ENCODE measurements around the gene TGFB1I1.
"Not testable (repeated sequence)": the region's sequence is repeated elsewhere in the genome, so short reads cannot be mapped to it uniquely, and the experiment has no call there.

TGFB1I1 gene

DNA sequence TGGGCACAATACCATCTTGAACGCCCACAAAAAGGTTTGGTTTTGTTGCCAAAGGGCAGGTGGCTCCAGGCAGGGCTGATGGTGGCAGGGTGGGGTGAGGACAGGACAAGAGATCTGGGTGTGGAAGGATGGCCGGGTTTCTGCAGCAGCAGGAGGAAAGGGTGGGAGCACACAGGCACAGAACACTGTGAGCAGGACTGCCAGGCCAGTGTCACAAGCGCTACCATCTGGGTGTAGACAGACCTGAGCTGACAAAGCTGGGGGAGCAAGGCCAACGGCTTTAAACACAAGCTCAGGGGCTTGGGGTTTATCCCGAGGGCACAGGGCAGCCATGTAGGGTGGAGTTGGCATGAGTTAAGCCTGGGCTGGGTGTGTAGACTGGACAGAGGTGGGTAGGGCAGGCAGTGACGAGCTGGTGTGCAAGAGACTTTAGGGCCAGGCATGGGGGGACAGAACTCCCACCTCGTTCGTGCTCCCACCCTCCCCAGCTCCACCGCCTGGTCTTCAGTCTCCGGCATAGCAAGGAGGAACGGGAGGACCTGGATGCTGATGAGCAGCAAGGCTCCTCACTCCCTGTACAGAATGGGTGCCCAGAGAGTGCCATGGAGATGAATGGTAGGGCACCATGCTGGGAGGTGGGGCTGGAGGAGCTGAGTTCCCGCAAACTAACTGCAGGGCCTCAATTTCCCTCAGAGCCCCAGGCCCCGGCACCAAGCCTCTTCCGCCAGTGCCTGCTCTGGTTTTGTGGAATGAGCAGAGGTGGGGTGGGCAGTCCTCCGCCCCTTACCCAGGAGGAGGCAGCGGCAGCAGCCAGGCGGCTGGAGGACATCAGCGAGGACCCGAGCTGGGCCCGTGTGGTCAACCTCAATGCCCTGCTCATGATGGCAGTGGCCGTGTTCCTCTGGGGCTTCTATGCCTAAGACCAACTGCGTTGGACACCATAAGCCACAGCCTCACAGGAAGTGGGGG, 17.9 kb downstream of the TGFB1I1 start:
- no peak for DNase-seq

DNA sequence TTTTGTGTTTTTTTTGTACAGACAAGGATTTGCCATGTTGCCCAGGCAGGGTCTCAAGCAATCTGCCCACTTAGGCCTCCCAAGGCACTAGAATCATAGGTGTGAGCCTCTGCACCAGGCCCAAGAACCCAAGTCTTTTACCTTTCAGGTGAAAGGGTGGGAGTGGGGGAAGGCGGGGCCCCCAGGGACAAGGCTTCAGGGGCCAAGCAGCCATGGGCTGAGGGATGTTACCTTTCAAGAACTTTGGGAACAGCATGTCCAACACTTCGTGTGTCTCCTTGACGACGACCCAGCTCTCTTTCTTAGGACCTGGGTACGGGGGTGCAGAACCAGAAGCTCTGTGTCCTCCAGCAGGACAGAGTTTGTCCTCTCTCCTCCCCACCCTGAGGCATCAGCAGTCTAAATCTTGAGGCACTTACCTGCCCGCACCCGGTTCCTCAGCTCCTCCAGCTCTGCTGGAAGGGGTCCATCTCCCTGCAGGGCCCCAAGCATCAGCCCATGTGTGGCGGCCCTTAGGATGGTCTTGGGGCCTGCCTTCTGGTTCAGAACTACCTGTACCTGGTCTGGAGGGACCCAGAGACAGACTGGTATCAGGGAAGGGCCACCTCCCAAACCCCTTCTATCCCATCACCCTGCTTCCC, 19.9 kb downstream of the TGFB1I1 start:
- DNase-seq = no peak

DNA sequence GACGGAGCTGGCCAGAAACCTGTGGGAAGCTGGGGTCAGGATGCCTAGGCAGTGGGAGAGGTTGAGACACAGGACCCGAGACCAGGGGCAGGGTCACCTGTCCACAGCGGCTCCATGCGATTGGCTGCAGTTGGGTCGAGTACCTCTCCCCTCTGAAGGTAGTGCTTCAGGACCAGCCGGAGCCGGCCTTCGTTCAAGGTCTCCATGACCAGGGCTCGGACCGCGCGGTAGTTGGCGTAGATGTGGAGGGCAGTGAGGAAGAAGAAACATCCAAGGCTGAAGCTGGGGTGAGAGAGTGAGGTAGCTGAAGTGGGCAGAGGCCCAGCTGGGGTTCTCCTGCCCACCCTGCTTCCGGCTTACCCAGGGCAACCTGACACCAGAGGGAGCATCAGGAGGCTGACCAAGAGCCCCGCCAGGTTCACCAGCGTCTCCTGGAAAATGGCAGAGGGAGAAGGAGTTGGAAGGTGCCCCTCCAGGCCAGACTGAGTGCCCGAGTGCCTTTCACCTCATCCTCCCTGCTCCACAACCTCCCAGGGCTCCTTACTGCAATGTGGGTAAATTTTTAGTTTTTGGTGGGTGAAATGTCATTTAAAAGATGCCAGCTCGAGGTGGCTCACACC, 21.7 kb downstream of the TGFB1I1 start:
- no peak for DNase-seq

DNA sequence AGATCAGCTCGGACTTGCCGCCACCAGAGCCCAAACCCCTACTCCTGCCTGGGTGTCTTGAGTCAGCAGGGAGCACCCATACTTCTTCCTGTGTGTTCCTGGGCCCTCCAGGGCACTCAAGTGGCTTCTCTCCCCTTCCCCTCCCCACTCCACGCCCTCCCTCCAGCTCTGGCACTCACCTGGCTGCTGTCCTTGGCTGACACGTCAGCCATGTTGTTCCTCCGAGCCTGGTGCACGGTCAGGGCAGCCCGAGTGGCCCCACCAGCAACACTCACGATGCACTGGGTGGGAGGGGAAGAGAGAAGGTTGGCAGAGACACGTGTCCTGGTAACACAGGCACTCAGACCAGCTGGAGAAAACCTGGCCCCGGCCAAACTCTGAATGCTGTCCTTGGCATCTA, 24.7 kb downstream of the TGFB1I1 start:
- no peak for DNase-seq

DNA sequence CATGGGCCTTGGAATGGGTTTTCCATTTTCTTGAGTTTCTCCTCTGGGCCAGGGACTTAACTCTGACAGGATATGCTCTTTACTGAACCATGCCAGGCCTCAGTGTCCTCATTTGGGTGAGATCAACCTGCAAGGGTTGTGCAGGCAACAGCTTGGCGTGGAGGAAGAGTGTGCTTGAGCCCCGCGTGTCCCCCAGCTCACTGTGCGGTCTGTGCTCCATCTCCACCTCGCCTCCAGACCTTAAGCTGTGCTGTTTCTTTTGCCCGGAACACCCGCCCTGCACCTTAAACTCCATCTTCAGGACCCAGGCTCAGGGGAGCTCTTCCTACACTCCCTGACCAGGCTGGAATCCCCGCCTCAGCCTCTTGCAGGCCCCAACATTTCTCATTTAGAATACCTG, 26.5 kb downstream of the TGFB1I1 start:
- no peak for DNase-seq

DNA sequence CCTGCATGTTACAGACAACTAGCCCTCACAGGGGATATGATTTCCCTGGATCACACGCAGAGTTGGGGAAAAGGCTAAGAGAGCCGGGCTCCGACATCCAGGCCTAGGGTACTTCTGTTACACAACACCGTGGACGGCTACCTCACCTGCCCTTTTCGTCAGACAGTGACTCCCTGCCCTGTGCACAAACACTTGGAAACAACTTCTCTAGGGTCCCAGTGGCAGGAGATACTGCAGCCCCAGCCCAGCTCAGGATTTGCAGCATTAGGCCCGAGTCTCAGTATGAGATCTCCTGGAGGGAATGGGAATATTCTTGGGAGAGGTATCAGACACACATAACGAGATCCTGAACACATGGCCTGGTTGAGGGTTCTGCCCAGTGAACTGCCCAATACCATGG, 28.0 kb downstream of the TGFB1I1 start:
- DNase-seq = no peak

DNA sequence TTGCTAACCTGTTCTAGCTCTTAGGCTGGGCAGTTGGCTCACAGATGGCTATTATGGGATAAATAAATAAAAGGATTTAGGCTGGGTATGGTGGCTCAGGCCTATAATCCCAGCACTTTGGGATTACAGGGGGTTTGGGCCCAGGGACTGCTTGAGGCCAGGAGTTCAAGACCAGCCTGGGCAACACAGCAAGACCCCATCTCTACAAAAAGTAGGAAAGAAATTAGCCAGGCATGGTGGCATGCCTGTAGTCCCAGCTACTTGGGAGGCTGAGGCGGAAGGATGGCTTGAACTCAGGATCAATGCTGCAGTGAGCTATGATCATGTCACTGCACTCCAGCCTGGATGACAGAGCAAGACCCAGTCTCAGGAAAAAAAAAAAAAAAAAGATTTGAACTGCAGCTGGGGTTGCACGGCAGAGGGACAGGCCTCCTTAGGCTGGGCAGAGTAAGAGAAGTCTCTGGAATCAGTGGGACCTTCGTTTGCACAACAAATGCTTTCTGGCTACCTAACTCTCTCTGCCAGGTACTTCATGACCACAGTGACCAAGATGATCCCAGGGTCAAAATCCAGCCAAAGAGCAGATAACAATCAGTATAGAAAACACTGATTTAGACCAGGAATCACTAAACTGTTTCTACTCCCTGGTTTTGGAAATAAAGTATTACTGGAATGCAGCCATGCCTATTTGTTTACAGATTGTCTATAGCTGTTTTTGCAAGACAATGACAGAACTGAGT, 29.4 kb downstream of the TGFB1I1 start:
- DNase-seq = no peak

DNA sequence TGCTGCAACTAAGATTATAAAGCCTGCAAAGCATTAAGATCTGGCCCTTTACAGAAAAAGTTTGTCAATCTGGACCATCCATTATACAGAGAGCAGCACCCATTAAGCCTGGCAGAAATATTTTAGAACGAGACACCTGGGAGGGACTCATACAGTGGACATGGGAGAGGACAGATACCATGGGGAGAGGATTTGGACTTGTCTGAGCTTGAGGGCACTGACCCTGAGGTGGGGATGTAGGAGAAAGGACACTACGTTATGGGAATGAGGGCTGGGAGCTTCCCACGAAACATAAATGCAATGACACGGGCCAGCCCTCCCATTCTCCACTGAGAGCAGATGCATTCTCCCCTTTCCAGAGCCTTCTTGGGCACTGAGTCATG, 30.0 kb downstream of the TGFB1I1 start:
- no peak for DNase-seq

DNA sequence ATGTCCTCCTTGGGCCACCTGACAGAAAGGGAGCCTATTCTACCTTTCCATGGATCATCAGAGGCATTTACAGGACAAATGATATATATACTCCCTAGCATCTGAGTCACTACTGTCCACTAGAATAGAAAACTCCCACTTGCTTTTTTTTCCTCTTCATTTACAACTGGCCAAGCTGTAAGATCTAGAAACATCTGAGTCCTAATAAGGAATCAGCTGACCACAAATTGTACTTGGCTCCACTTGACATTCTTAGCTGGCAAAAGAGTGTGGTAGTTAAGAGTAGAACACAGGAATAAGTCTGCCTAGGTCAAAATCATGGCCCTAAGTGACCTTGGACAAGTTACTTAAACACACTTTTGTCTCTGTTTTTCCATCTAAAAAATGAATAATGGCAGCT, 31.0 kb downstream of the TGFB1I1 start:
- no peak for DNase-seq

DNA sequence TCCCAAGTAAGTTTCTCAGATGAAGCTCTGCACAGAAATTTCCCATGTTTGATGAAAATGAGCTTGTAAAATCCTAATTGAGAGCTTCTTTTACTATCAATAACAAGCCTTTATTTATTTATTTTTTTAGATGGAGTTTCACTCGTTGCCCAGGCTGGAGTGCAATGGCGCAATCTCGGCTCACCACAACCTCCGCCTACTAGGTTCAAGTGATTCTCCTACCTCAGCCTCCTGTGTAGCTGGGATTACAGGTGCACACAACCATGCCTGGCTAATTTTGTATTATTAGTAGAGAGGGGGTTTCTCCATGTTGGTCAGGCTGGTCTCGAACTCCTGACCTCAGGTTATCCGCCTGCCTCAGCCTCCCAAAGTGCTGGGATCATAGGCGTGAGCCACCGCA, 31.6 kb downstream of the TGFB1I1 start:
- not testable (repeated sequence) for DNase-seq

DNA sequence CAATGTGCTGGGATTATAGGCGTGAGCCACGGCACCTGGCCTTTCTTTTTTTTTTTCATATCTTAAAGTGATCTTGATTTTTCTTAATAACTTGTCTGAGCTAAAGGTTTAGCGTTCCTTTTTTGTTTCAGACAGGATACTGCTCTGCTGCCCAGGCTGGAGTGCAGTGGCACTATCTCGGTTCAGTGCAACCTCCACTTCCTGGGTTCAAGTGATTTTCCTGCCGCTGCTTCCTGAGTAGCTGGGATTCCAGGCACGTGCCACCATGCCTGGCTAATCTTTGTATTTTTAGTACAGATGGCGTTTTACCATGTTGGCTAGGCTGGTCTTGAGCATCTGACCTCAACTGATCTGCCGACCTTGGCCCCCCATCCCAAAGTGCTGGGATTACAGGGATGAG, 32.2 kb downstream of the TGFB1I1 start:
- no peak for DNase-seq

DNA sequence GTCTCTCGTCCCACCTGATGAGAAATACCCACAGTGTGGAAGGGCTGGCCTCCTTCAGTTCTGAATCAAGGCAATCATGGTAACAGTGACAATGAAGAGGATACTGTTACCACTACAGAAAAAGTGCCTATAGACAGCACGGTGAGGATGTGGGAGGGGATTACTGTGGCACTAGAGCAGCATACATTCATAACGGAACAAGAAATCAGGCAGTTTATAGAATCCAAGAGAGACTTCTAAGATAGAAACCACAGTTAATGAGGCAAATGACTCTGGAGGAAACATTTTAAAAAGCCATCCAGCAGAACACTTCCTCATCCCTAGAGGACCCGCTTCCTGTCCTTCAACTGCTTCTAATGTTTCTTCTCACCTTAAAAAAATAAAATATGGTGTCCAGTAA, 33.5 kb downstream of the TGFB1I1 start:
- DNase-seq = peak; percentile 83

DNA sequence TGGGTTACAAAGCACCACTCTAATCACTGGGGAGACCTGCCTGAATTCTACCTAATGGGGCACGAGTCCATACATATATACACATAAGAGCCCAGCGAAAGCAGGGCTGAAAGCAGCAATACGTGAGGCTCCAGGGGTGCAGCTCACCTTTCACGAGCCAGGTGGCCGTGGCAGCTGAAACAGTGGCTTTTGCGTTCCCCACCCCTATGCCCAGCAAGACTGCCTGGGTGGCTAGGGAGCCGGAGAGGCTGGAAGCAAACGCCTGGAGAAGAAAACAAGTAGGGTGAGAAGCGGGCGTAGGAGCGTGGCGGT, 35.6 kb downstream of the TGFB1I1 start:
- peak; percentile 6 for DNase-seq

DNA sequence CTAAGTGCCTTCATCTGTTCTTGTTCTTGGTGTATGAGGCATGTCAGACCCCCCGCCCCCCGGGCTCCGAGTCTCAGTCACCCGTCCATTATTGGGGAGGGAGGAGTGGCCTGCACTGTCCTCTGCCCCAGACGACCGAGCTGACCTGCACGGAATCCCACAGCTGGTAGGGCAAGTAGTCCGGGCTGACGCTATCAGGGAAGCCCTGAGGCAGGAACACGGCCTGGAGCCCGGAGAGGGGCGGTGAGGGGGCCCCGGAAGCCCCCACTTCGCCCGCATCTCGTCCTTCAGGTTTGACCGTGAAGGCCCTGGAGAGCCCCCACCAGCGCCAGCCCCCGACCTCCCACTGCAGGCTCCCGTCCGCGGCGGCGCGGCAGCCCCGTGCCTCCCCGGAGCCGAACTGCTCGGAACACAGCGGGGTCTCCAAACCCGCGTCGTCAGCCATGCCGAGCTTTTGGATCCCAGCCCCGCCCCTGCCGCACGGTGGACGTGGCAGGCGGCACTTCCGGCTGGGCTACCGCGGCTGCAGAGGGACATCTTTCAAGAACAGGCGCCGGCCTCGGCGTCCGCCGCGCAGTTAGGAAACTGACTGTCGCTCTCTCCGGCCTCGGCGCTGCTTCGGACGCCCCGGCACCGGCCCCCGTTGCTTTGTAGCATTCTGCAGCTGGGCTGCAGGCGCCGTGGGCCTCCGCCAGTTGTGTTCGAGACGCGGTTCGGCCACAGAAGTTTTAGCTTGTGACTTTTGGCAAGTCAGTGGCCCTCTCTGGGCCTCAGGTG, 36.2 kb downstream of the TGFB1I1 start, which contains the start of gene RUSF1:
Gene RUSF1 (minus strand): TSS at position 463 of the 777 bp plus-strand sequence. CDS start 18 bp downstream, at position 445.
- peak; percentile 89 for DNase-seq

DNA sequence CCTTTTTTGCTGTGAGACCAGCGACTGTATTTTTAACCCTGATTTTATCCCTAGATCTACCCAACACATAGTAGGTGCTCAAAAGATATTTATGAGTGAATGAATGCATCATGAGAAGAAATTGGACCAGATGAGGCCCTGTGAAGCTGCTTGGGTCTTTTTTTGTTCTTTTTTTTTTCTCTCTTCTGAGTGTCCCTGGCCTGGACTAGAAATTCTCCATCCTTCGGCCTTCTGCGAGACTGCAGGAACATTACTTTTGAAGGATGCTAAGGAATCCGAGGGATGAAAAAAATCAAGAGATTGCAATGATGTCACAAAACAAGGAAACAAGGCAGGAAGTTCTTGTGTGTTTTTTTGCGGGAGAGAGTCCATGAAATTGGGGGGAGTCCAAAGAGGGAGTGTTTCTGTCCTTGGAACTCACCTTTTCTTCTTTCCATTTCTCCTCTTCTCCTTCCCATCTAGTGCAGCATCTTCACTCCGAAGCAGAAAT, 36.8 kb downstream of the TGFB1I1 start:
- no peak for DNase-seq

DNA sequence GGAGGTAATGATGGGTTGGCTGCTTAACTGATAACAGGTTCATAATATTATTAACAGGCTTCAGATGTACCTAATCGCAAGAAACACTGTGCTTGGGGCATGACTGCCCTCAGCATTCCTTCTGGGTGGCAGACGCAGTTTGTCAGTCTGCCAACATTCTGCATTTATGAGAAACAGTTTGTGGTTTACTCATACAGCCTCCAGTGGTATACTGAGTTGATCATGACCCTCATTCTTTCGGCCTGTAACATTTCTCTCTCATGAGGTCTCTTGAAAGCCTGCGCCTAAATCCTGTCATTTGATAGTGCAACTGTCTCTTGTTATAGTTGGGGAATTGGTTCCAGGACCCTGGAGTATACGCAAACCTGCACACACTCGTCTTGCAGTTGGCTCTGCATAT, 41.2 kb downstream of the TGFB1I1 start:
- no peak for DNase-seq

DNA sequence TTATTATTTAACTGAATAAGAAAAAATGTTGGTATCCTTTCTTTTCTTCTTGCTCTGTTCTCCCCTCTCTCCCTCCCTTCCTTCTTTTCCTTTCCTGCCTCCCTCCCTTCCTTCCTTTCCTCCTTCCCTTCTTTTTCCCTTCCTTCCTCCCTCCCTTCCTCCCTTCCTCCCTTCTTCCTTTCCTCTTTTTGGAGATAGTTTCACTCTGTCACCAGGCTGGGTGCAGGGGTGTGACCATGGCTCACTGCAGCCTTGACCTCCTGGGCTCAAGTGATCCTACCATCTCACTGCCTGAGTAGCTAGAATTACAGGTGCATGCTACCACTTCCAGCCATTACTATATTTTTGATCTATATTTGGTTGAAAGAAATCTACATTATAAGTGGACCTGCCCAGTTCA, 41.9 kb downstream of the TGFB1I1 start:
- DNase-seq = no peak

DNA sequence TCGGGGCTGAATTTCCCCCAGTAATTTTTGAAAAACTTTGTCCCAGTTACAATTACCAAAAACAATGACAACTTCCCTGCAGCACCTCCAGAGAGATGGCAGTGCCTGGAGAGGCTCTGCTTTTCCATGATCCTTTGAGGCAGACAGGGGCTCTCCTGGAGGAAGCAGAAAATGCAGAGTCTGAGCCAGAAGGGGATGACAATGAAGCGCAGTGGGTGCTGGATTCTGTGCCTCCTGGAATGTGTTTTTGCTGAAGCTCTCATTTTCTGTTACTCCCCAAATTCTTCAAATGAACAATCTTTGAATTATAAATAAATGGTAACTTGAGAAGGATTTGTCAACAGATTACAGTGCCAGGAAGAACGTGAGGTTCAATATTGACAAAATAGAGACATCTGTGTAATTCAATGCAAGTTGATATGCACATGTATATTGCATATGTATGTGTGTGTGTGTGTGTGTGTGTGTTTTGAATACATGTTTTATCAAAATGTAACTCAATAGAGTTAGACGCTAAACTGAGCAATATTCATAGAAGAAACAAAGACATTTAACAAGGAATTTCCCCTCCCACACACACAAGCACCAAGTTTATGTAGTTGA, 45.9 kb downstream of the TGFB1I1 start:
- no peak for DNase-seq

DNA sequence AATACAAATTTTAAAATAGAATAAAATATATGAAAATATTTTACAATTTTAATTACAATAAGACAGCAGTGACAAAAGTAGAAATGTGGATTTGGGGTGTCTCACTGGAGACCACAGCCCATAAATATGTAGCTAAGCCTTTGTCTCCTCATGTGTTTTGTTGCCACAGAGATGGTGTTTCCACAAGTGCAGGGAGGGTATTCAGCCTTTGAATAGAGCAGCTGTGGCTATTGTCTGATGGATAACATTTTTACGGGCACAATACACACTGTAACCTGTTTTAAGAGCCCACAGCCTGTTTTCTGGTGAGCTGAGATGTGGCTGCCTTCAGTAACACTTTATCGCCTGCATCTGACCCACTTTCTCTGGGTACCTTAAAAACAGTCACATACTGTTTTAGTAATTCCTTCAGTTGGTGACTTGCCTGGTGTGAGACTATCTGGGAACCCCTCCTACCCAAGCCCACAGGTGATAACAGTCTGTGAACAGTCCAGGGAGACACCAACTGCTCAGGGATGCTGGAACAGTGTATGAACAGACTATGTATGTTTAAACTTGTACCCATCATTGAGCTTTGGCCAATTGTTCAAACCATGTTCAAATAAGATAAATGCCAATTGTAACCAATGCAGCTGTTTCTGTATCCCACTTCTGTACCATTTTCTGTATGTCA, 47.9 kb downstream of the TGFB1I1 start:
- no peak for DNase-seq

DNA sequence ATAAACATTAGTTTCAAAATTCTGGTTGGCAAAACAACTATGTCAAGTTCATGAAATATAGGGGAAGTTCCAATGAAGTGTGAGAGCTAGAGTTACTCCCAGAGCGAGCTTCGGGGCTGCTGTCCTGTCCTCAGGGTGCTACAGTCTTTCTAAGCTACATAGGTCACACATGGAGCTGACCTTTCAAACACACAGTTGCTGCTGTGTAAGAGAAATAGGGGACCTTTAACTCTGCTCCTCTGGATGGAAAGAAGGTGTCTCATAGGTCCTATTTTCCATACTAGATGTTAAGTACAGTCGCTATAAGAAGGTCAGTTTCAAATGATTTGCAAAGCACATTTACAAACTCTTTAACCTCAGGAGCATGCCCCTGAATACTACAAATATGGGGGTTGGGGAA, 49.4 kb downstream of the TGFB1I1 start:
- no peak for DNase-seq

DNA sequence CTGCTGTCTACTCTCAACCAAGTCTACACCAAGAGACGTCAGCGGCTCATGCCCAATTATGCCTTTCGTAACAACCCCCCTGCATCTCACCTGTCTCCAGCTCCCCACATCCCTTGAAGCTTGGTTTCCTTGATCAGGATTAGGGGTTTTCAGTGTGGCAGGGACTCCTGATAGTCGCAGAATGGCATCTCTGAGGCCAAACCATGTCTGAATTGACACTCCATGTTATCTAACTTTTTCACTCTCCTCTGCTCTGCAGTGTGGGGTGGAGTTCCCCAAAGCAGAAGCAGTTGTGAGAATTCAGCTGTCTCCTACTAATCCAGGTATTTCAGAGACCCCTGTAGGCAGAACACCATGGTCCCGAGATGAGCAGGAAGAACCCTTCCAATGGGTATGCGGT, 50.1 kb downstream of the TGFB1I1 start:
- DNase-seq = no peak
